GM18511 (cell line): ENCODE results near the gene RC3H1.
"Not testable (repeated sequence)": the region's sequence is repeated elsewhere in the genome, so short reads cannot be mapped to it uniquely, and the experiment has no call there.

Source experiments
- ATAC-seq: cut with Tn5 transposase; IDR thresholded peaks from one replicate; pipeline ENCODE4 v1.9.1; 2021; ENCODE audit warnings: mild to moderate bottlenecking, moderate library complexity; ENCODE audit not compliant: unreplicated experiment

The RC3H1 gene

GRCh38 chr1:173963477-173963876, 58.7 kb downstream of the RC3H1 start:
- no peak for ATAC-seq

GRCh38 chr1:173960625-173961024, 61.5 kb downstream of the RC3H1 start:
- ATAC-seq, result no peak

- no peak for ATAC-seq
These were observed 68.0 kb downstream of the RC3H1 start for GRCh38 chr1:173954179-173954578.

- no peak for ATAC-seq
These were observed 73.6 kb downstream of the RC3H1 start for GRCh38 chr1:173948594-173948993.

- no peak for ATAC-seq
These were observed 75.7 kb downstream of the RC3H1 start for GRCh38 chr1:173946380-173946921.

DNA sequence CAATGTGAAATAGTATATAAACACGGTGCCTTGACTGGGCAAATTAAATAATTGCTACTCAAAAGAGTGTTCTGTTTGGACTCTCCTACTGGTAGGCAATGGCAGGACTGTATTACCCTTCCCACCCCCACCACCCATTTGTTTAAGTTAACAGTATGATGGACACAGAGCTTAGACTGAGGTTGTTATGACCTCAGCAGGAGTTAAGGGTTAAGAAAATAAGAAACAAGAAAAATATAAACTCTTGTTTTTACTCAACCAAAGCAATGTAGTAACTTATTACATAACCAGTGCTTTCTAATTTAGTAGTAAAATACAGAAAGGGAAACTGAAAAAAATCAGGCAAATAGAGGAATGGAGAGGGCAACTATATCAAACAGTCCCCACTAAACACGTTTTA, 85.1 kb downstream of the RC3H1 start:
- no peak for ATAC-seq

DNA sequence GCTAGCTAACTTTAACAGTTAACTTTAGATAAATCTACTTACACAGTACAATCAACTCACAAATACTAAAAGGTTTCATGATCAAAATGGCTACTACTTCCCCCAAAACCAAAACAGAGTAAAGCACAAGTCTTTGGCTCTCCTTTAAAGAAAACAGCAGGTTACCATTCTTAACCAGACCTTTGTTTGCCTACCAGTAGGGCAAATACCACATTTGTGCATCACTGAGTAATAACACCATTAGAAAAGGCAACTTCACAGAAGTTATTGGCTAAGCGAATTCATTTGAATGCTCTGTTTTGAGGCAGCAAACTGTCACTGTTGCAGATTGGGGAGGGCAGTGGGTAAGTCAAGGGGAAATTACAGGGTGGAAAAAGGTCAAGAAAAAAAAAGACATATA, 87.7 kb downstream of the RC3H1 start:
- ATAC-seq, result no peak

DNA sequence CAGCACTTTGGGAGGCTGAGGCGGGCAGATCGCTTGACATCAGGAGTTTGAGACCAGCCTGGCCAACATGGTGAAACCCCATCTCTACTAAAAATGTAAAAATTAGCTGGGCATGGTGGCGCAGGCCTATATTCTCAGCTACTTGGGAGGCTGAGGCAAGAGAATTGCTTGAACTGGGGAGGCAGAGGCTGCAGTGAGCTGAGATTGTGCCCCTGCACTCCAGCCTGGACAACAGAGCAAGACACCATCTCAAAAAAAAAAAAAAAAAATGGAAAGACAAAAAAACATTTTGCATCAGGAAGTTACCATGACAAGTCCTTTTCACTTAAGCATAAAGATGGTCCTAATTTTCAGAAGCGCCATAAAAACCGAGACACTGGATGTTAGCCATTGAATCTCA, 91.6 kb downstream of the RC3H1 start:
- not testable (repeated sequence) for ATAC-seq

DNA sequence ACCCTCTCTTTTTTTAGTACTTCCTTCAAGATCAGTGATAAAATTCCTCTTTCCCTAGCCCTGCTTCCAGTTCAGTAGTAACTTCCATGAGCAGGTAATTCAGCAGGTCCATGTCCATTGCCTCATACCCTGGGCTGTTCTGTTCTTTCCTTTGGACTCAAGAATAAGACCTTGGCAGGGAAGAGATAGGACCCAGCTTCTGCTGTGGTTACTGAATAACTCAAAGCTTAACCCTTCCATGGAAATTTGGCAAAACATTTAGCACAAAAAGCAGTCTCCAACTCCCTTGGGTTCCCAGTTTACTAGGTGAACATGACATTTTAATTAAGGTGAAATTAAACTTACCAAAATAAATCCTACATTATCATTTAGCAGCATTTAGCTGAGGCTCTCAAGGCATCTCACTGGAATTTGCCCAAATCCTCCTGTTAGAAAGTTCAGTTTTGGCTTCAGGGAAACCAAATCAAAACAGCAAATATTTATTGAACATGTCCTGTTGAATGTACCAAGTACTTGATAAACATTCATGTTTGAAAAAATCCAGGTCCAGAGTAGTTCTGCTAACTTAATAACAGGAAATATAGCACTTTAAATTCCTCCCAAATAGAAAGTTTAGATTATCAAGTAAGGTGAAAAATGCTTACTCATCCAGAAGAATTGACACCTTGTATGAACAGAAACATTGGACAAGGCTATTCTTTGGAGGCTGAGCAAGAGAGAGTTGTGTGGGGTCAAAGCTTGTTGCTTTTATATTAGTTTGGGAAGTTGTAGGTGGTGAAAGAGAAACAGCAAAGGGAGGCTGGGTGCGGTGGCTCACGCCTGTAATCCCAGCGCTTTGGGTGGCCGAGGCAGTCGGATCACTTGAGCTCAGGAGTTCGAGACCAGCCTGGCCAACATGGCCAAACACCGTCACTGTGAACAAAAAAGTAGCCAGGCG, 96.6 kb downstream of the RC3H1 start:
- no peak for ATAC-seq

DNA sequence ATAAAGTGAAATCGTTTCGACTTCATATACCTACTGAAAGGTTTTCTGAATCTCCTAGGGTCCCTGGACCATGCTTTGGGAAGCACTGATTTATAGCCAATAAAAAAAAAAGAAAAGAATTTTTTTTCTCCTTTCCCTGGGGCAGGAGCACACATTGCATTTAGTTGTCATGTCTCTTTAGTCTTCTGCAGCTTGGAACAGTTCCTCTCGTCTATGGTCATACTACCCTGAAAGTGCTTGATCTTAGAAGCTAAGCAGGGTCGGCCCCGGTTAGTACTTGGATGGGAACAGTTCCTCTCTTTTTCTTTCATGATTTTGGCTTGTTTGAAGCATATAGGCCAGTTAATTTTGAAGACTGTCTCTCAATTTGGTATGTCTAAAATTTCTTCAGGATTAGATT, 101.3 kb downstream of the RC3H1 start:
- no peak for ATAC-seq

- no peak for ATAC-seq
These were observed 104.3 kb downstream of the RC3H1 start for GRCh38 chr1:173917635-173918493.

GRCh38 chr1:173917149-173917548, 105.0 kb downstream of the RC3H1 start, which contains the start of gene SERPINC1:
Gene SERPINC1, minus strand, starts transcription at chr1:173917327. Its CDS starts 68 bp downstream, at chr1:173917259.
- no peak for ATAC-seq

GRCh38 chr1:173916667-173917066, 105.5 kb downstream of the RC3H1 start:
- no peak for ATAC-seq

GRCh38 chr1:173915596-173915995, 106.6 kb downstream of the RC3H1 start:
- no peak for ATAC-seq

DNA sequence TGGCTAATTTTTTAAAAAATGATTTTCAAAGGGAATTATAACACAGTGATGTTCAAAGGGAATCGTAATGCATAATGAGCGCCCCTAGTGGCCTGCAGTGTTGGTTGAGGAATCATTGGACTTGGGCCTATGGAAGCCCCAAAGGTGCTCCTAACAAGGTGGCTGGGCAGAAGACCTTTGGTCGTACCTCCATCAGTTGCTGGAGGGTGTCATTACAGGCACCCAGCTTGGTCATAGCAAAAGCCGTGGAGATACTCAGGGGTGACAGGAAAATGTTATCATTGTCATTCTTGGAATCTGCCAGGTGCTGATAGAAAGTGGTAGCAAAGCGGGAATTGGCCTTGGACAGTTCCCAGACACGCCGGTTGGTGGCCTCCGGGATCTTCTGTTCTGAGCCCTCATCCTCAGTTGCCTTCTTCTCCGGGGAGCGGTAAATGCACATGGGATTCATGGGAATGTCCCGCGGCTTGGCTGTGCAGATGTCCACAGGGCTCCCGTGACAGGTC, 107.7 kb downstream of the RC3H1 start:
- ATAC-seq, result no peak

GRCh38 chr1:173913111-173913510, 109.0 kb downstream of the RC3H1 start:
- no peak for ATAC-seq

GRCh38 chr1:173903827-173904531, 118.2 kb downstream of the RC3H1 start:
- no peak for ATAC-seq

GRCh38 chr1:173900992-173901391, 121.2 kb downstream of the RC3H1 start:
- no peak for ATAC-seq

DNA sequence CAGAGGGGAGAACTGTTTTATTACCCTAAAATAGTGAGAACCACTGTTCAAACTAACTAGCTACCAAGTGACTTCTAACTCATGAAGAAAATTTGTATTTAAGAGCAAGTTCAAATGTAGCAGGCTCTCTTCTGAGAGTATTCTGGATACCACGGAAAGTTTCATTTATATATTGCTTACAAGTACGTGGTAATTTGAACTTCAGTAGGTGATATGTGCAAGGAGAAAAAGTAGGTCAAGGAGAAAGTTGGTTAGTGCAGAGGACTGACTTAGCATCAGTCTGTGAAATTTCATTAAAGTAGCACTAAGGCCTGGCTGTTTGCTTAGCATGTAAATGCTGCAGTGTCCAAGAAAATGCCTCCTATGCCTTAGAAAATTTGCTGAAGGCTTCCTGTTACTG, 121.7 kb downstream of the RC3H1 start:
- no peak for ATAC-seq

GRCh38 chr1:173894189-173894588, 128.0 kb downstream of the RC3H1 start:
- ATAC-seq, result no peak

- no peak for ATAC-seq
These were observed 128.5 kb downstream of the RC3H1 start for GRCh38 chr1:173893611-173894010.
